H1 (cell line): Measurements from ENCODE around the gene ERP29. TPM values are rescaled to one million over a fixed set of nuclear protein-coding genes. Genes with fewer than 3 reads are reported as not detected.

Experiments
- CTCF ChIA-PET: fragments of 300-600 bp; sonication (Branson Sonifier 250); formaldehyde crosslinking; loops from one replicate; lab custom pipeline; 2021; ENCODE audit not compliant: partially characterized antibody; lab: Charles Lee
- POLR2A ChIA-PET: fragments of 300-600 bp; sonication (Branson Sonifier 250); formaldehyde crosslinking; loops from one replicate; lab custom pipeline; 2021; ENCODE audit warnings: inconsistent platforms; ENCODE audit not compliant: partially characterized antibody; lab: Charles Lee
- DNase-seq, 2 experiments: peaks; one replicate each; pipeline versions ENCODE4 v3.0.0 to v3.0.0-alpha.2; 2010 to 2022; ENCODE audit warnings: low spot score in 2 of 2, low read depth in 1 of 2, mixed read lengths in 1 of 2
- FAIRE-seq: peaks from 2 replicates; lab custom pipeline; 2011; peaks lifted over from hg19 to GRCh38; lab: Jason Lieb, UNC
- H2AFZ ChIP-seq: 2 replicates; pipeline ENCODE4 v1.8.1; 2012; ENCODE audit warnings: low read length, inconsistent platforms
- H2AK5ac ChIP-seq: 2 replicates; pipeline ENCODE4 v1.6.1; 2013; ENCODE audit warnings: low read depth, low read length
- H2BK120ac ChIP-seq: replicated peaks from 2 replicates; pipeline ENCODE3; 2013; ENCODE audit warnings: low read depth, low read length, inconsistent platforms
- H2BK12ac ChIP-seq: 2 replicates; pipeline ENCODE4 v1.6.1; 2013; ENCODE audit warnings: low read depth, low read length
- H2BK15ac ChIP-seq: 2 replicates; pipeline ENCODE4 v1.6.1; 2013; ENCODE audit warnings: low read length
- H2BK20ac ChIP-seq: 2 replicates; pipeline ENCODE4 v1.6.1; 2013; ENCODE audit warnings: low read length
- H2BK5ac ChIP-seq: 2 replicates; pipeline ENCODE4 v1.6.1; 2013; ENCODE audit warnings: low read depth, low read length
- H3K14ac ChIP-seq: 2 replicates; pipeline ENCODE4 v1.6.1; 2013; ENCODE audit warnings: inconsistent platforms; ENCODE audit not compliant: insufficient read length
- H3K18ac ChIP-seq: 2 replicates; pipeline ENCODE4 v1.6.1; 2013; ENCODE audit warnings: low read length; ENCODE audit errors: extremely low read depth
- H3K23ac ChIP-seq: 2 replicates; pipeline ENCODE4 v1.6.1; 2013; ENCODE audit warnings: inconsistent platforms; ENCODE audit not compliant: insufficient read length
- H3K23me2 ChIP-seq: 2 replicates; pipeline ENCODE4 v1.6.1; 2013; ENCODE audit warnings: low read depth, low read length
- H3K27ac ChIP-seq: 2 replicates; pipeline ENCODE4 v1.6.1; 2011; ENCODE audit warnings: low read depth, low read length, inconsistent platforms
- H3K27me3 ChIP-seq, 4 experiments: replicated peaks in 1 of 4; 1 replicate in 1 of 4; 2 replicates in 3 of 4; pipeline versions ENCODE4 v1.6.1 to v1.8.1; 2011 to 2013; ENCODE audit warnings: low read length in 3 of 4, mild to moderate bottlenecking in 3 of 4, inconsistent platforms in 2 of 4, mixed read lengths in 2 of 4, moderate library complexity in 1 of 4; ENCODE audit not compliant: control insufficient read depth in 3 of 4, insufficient read depth in 3 of 4; ENCODE audit errors: extremely low read depth in 1 of 4
- H3K36me3 ChIP-seq, 4 experiments: 2 replicates each; pipeline versions ENCODE4 v1.6.1 to v1.8.1; 2011 to 2013; ENCODE audit warnings: mild to moderate bottlenecking in 4 of 4, low read length in 3 of 4, moderate library complexity in 2 of 4, control low read depth in 1 of 4, inconsistent platforms in 1 of 4; ENCODE audit not compliant: insufficient read depth in 4 of 4, control insufficient read depth in 2 of 4
- H3K4ac ChIP-seq: replicated peaks from 2 replicates; pipeline ENCODE3; 2013; ENCODE audit warnings: low read length, low read depth, mixed read lengths, inconsistent platforms; ENCODE audit not compliant: insufficient read length
- H3K4me1 ChIP-seq, 4 experiments: replicated peaks in 1 of 4; 1 replicate in 1 of 4; 2 replicates in 3 of 4; pipeline versions ENCODE4 v1.6.1 to v1.8.1; 2011 to 2013; ENCODE audit warnings: low read length in 3 of 4, inconsistent platforms in 2 of 4, mixed read lengths in 1 of 4; ENCODE audit not compliant: insufficient read depth in 4 of 4, control insufficient read depth in 3 of 4
- H3K4me2 ChIP-seq, 2 experiments: 2 replicates each; pipeline versions ENCODE4 v1.6.1 to v1.8.1; 2011 to 2013; ENCODE audit warnings: low read depth in 2 of 2, low read length in 2 of 2, control low read depth in 1 of 2, inconsistent platforms in 1 of 2, mild to moderate bottlenecking in 1 of 2; ENCODE audit not compliant: insufficient read depth in 1 of 2
- H3K4me3 ChIP-seq, 4 experiments: fragments of 200-600, 300-600 bp in 1 of 4; sonication (generic), shearing (Covaris generic), sonication (Bioruptor Twin) in 1 of 4; 2 replicates each; pipeline versions ENCODE4 v1.5.1 to v1.8.1; 2011 to 2016; ENCODE audit warnings: low read length in 4 of 4, low read depth in 3 of 4, control low read depth in 2 of 4, inconsistent platforms in 2 of 4, mild to moderate bottlenecking in 2 of 4, mixed read lengths in 1 of 4, moderate library complexity in 1 of 4; ENCODE audit not compliant: insufficient read depth in 2 of 4; ENCODE audit errors: extremely low read depth in 1 of 4
- H3K56ac ChIP-seq: replicated peaks from 2 replicates; pipeline ENCODE3; 2013; ENCODE audit warnings: low read depth, mild to moderate bottlenecking, mixed read lengths, low read length, inconsistent platforms; ENCODE audit not compliant: insufficient read length
- H3K79me1 ChIP-seq: 2 replicates; pipeline ENCODE4 v1.6.1; 2013; ENCODE audit warnings: low read depth, low read length, control low read depth
- H3K79me2 ChIP-seq, 2 experiments: 2 replicates each; pipeline versions ENCODE4 v1.6.1 to v1.8.1; 2012 to 2013; ENCODE audit warnings: low read length in 2 of 2, mild to moderate bottlenecking in 2 of 2, inconsistent platforms in 1 of 2; ENCODE audit not compliant: insufficient read depth in 2 of 2, control insufficient read depth in 1 of 2
- H3K9ac ChIP-seq, 4 experiments: replicated peaks in 1 of 4; 1 replicate in 1 of 4; 2 replicates in 3 of 4; pipeline versions ENCODE4 v1.6.1 to v1.8.1; 2011 to 2013; ENCODE audit warnings: low read depth in 3 of 4, low read length in 3 of 4, control low read depth in 2 of 4, mild to moderate bottlenecking in 2 of 4, moderate library complexity in 2 of 4, inconsistent platforms in 1 of 4; ENCODE audit errors: extremely low read depth in 1 of 4
- H3K9me3 ChIP-seq, 2 experiments: 2 replicates each; pipeline versions ENCODE4 v1.6.1 to v1.8.1; 2012 to 2013; ENCODE audit warnings: mild to moderate bottlenecking in 2 of 2, moderate library complexity in 2 of 2, control low read depth in 1 of 2, inconsistent platforms in 1 of 2, low read depth in 1 of 2, low read length in 1 of 2, mixed read lengths in 1 of 2; ENCODE audit not compliant: insufficient read depth in 2 of 2
- H4K20me1 ChIP-seq, 2 experiments: replicated peaks in 1 of 2; 2 replicates each; pipeline versions ENCODE3 to v1.8.1; 2011 to 2013; ENCODE audit warnings: inconsistent platforms in 2 of 2, low read length in 2 of 2, mild to moderate bottlenecking in 1 of 2; ENCODE audit not compliant: insufficient read depth in 2 of 2, control insufficient read depth in 1 of 2
- H4K5ac ChIP-seq: 2 replicates; pipeline ENCODE4 v1.6.1; 2013; ENCODE audit warnings: low read length, low read depth, mixed read lengths, inconsistent platforms; ENCODE audit not compliant: insufficient read length
- H4K8ac ChIP-seq: 2 replicates; pipeline ENCODE4 v1.8.0; 2013; ENCODE audit warnings: mild to moderate bottlenecking, moderate library complexity, low read length, inconsistent platforms; ENCODE audit not compliant: insufficient read depth; ENCODE audit errors: extremely low read depth
- H4K91ac ChIP-seq: replicated peaks from 2 replicates; pipeline ENCODE3; 2013; ENCODE audit warnings: low read length, mixed read lengths, inconsistent platforms; ENCODE audit not compliant: insufficient read length
- BACH1 ChIP-seq: IDR thresholded peaks from 2 replicates; pipeline ENCODE4 v1.6.1; 2012; ENCODE audit warnings: low read length, improper control_type of control experiment
- CHD2 ChIP-seq: IDR thresholded peaks from 2 replicates; pipeline ENCODE4 v1.6.1; 2012; ENCODE audit warnings: low read length, improper control_type of control experiment
- NRF1 ChIP-seq: IDR thresholded peaks from 2 replicates; pipeline ENCODE4 v1.6.1; 2011; ENCODE audit warnings: mild to moderate bottlenecking, low read depth, low read length, improper control_type of control experiment
- YY1 ChIP-seq: IDR thresholded peaks from 2 replicates; pipeline ENCODE4 v1.6.1; 2011; ENCODE audit warnings: low read depth, mild to moderate bottlenecking, low read length
- WGBS, 2 experiments: shearing (Covaris generic) in 1 of 2; methylation state at CpG; one replicate each; pipeline versions ENCODE4 v1.1.6 to v1.1.7; 2013 to 2015; ENCODE audit warnings: low lambda C conversion rate in 2 of 2, mixed read lengths in 2 of 2, inconsistent platforms in 1 of 2, low coverage in 1 of 2, missing lambda C conversion rate in 1 of 2; ENCODE audit not compliant: insufficient replicate concordance in 2 of 2, insufficient coverage in 1 of 2, insufficient read length in 1 of 2; ENCODE audit errors: extremely low coverage in 1 of 2, missing lambda C conversion rate in 1 of 2; 5-methylcytosine and 5-hydroxymethylcytosine counted together
- polyA plus RNA-seq, 7 experiments: library from polyadenylated mRNA; depleted of rRNA in 3 of 7; stranded (reverse) in 5 of 7; unstranded in 2 of 7; fragments of >200 nt in 5 of 7; fragments of 200-250 nt in 2 of 7; gene quantifications; 1 replicate in 5 of 7; 2 replicates in 1 of 7; 4 replicates in 1 of 7; pipeline versions ENCODE4 v1.2.1 to v1.2.3, GENCODE V29; 2011 to 2013; ENCODE audit warnings: missing spikeins in 2 of 7, mixed read lengths in 2 of 7
- total RNA-seq: library from RNA; stranded (reverse); fragmentation: NEBNext Ultra II Directional; extraction: Animal tissue kit (Norgen Biotek cat#: 25700); gene quantifications from 2 replicates; pipeline ENCODE4 v1.2.1, GENCODE V29; 2021

Gene ERP29
- total and polyA plus RNA-seq, 2 of the 8 experiments (the other 6 are each of a cell fraction or from before 2014, with no cell fraction given) = 88.7 to 171 TPM

DNA sequence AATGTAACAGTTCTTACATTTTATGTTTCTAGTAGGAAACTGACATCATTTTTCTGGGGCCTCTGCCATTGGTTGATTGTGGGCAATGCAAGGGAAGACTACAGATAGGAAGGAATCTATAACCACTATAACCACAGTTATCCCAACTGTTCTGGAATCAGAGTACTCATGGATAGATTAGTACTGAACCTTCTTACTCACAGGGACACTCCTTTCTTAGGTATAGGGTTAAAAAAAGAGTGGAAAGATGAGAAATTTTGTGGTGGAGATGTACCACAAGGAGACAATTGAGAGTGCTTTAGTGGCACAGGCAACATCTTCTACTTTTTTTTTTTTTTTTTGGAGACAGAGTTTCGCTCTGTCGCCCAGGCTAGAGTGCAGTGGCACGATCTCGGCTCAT, 21.3 kb upstream of the ERP29 start:
- Histone ChIP-seq H3K23ac (no peak overlapping the region), H3K36me3 (no peaks in the 10 kb centered on the region), H2BK120ac (no peak overlapping the region), H3K79me2 (no peaks in the 10 kb centered on the region), H3K27ac (no peak overlapping the region), H4K20me1 (no peaks in the 10 kb centered on the region), H2BK15ac (no peak overlapping the region), H3K4ac (no peak overlapping the region), H2BK5ac (no peak overlapping the region), H2BK12ac (no peak overlapping the region), H2AFZ (no peak overlapping the region), H4K91ac (no peak overlapping the region), H4K5ac (no peak overlapping the region), H3K79me1 (no peaks in the 10 kb centered on the region), H3K4me1 (no peaks in the 10 kb centered on the region), H3K56ac (no peak overlapping the region), H3K4me3 (no peak overlapping the region), H3K9ac (no peak overlapping the region), H4K8ac (no peak overlapping the region), H2BK20ac (no peak overlapping the region), H3K9me3 (no peaks in the 10 kb centered on the region), H3K23me2 (no peaks in the 10 kb centered on the region), H2AK5ac (no peak overlapping the region), H3K4me2 (no peak overlapping the region), H3K18ac (no peak overlapping the region), H3K14ac (no peak overlapping the region), H3K27me3 (no peaks in the 10 kb centered on the region)
- FAIRE-seq = no peak
- no peak for TF ChIP-seq BACH1
- no peak for TF ChIP-seq NRF1
- no peak for TF ChIP-seq CHD2
- TF ChIP-seq YY1 = no peak
- ChIA-PET POLR2A (interaction anchor here (1.8 kb wide), 1 partner anchor 22 kb away, joined by 6 read pairs; no protein-coding TSS in a partner anchor), CTCF (interaction anchor here (0.6 to 1.4 kb wide), 4 partner anchors 9 to 465 kb away, joined by 4 read pairs; no protein-coding TSS in a partner anchor)
- no peak for DNase-seq
- 96% methylated on average over 4 of the region's 4 CpGs; no CpG with 5 or more reads in 1 of the 2 experiments for WGBS, 2 experiments
